Psoas muscle (tissue), 8 donors: ENCODE data around the gene POLN. TPM values are rescaled to one million over a fixed set of nuclear protein-coding genes. Genes with fewer than 3 reads are reported as not detected.

Experiments
- ATAC-seq, 4 donors: fragments of 200-7000 bp; cut with Tn5 transposase; one replicate each; pipeline ENCODE4 v1.9.1; 2020; ENCODE audit warnings: moderate library complexity in 3 of 4, mild to moderate bottlenecking in 2 of 4
- DNase-seq, 2 donors: peaks; one replicate each; pipeline ENCODE4 v3.0.0-alpha.2; 2020
- H3K27ac ChIP-seq: fragments of 200-600 bp; one replicate; pipeline ENCODE4 v1.8.0; 2022
- H3K27me3 ChIP-seq, 3 donors: fragments of 200-600 bp in 1 of 3; one replicate each; pipeline versions ENCODE4 v1.6.1 to v1.8.0; 2013 to 2022; ENCODE audit warnings: low read length in 2 of 3, mild to moderate bottlenecking in 2 of 3, moderate library complexity in 1 of 3; ENCODE audit not compliant: insufficient read depth in 3 of 3
- H3K36me3 ChIP-seq, 2 donors: fragments of 200-600 bp in 1 of 2; one replicate each; pipeline versions ENCODE4 v1.6.1 to v1.8.0; 2013 to 2022; ENCODE audit warnings: low read depth in 1 of 2, mild to moderate bottlenecking in 1 of 2, moderate library complexity in 1 of 2; ENCODE audit not compliant: insufficient read depth in 1 of 2
- H3K4me1 ChIP-seq: fragments of 200-600 bp; one replicate; pipeline ENCODE4 v1.8.0; 2022
- H3K4me3 ChIP-seq: fragments of 200-600 bp; one replicate; pipeline ENCODE4 v1.8.0; 2022; ENCODE audit warnings: mild to moderate bottlenecking
- H3K9me3 ChIP-seq: fragments of 200-600 bp; one replicate; pipeline ENCODE4 v1.8.0; 2022
- CTCF ChIP-seq: fragments of 200-600 bp; IDR thresholded peaks from one replicate; pipeline ENCODE4 v1.8.0; 2022; ENCODE audit warnings: antibody characterized with exemption
- WGBS, 3 donors: extraction: QIAGEN DNeasy Blood & Tissue Kit; methylation state at CpG; one replicate each; pipeline versions ENCODE4 v1.1.6 to v1.1.7; 2013; 5-methylcytosine and 5-hydroxymethylcytosine counted together
- intact Hi-C, 2 donors: fragments of 100-400 bp; cut with DNase I; formaldehyde crosslinking; loops; one replicate each; pipeline versions ENCODE4 v1.11.0 to v1.14.2; 2022
- polyA plus RNA-seq, 3 donors: library from polyadenylated mRNA; stranded (reverse); fragments of 200-250 nt; gene quantifications; one replicate each; pipeline ENCODE4 v1.2.3, GENCODE V29; 2013
- total RNA-seq, 4 donors: library from RNA; stranded (reverse); fragmentation: NEBNext Ultra II Directional in 2 of 4; extraction: Animal tissue kit (Norgen Biotek cat#: 25700) in 2 of 4; gene quantifications; one replicate each; pipeline versions ENCODE4 v1.2.1 to v1.2.4, GENCODE V29; 2021 to 2023
- donor health status: healthy with polysubstance abuse.
- donor health status: DM: no; HTN: no; CAD: no; lungs with moderate emphysema.
- donor health status: Bipolar disorder and iron deficiency.
- donor health status: healthy.
- donor health status: DM: yes; HTN: yes; CAD: no.
- donor health status: DM: no; HTN: no; CAD: no.
- donor health status: DM: no; HTN: no; CAD: no.
- donor health status: DM: yes; HTN: yes; CAD: no.

Gene POLN
- total and polyA plus RNA-seq, 7 donors = 0.44 to 3.0 (median 0.95) TPM

- Histone ChIP-seq H3K36me3 (peaks cover 0 to 64% of the 10 kb centered on the region in 2 donors), H3K9me3 (no peaks in the 10 kb centered on the region), H3K4me3 (no peak overlapping the region), H3K27me3 (no peaks in the 10 kb centered on the region), H3K27ac (peak overlapping the region; percentile 60), H3K4me1 (peaks cover 60% of the 10 kb centered on the region)
- intact Hi-C loops = no loop called here
- ATAC-seq = peak in 2 of 4 donors; percentile 32 to 41
- WGBS, 3 donors = 23 to 30% (median 29%) methylated on average over 6 to 8 of the region's 8 CpGs
- peak; percentile 59 to 79 for DNase-seq
- no peak for TF ChIP-seq CTCF
These were observed 14.3 kb upstream of the POLN start for GRCh38 chr4:2256156-2256731.

GRCh38 chr4:2255501-2256155, 13.7 kb upstream of the POLN start:
- DNase-seq (peak; percentile 25 to 64), ATAC-seq (peak in 2 of 4 donors; percentile 10 to 33)
- Histone ChIP-seq H3K27ac (peak overlapping the region; percentile 60), H3K27me3 (no peaks in the 10 kb centered on the region), H3K36me3 (peaks cover 0 to 71% of the 10 kb centered on the region in 2 donors), H3K4me3 (no peak overlapping the region), H3K4me1 (peaks cover 59% of the 10 kb centered on the region), H3K9me3 (no peaks in the 10 kb centered on the region)
- intact Hi-C loops = no loop called here
- TF ChIP-seq CTCF = no peak
- 23 to 37% (median 28%) methylated on average over 18 of the region's 18 CpGs for WGBS, 3 donors

DNA sequence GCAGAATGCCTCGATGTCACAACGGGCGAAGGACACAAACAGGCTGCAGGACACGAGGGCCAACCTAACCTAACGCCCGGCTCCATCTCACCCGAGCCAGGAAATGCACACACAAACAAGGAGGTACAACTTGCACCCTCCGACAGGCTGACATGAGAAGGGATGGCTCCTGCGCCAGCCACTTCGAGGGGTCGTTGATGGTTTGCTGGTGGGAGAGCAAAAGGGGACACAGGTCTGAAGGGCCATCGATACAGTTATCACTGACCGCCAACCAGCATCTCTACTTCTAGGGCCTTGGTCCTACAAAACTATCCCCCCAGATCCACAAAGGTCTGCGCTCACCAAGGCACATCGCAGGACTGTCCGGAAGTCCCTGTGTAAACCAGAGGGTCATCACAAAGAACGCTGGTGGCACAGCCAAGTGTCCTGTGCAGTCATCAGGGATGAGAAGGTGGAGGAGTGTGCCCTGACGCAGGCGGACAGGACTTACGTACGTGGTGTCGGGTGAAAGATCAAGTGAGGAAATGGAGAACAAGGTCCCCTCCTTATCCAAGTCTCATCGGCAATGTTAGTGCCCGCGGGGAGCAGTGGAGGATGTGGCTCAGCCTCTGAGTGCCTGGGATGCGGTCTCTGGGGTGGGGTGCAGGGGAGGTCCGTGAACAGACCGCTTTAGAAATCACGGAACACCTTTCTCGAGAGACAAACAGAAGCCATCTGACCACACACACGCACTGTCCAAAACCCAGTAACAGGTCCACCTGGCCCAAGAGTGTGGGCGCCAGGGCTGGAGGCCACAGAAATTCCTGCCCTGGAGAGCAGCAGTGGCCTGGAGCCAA, 13.0 kb upstream of the POLN start:
- peak overlapping the region; percentile 39 for H3K27ac ChIP-seq

More for the DNA sequence above, 13.0 kb upstream of the POLN start:
- Histone ChIP-seq H3K4me3 (no peak overlapping the region), H3K27me3 (no peaks in the 10 kb centered on the region), H3K9me3 (no peaks in the 10 kb centered on the region), H3K4me1 (peaks cover 52% of the 10 kb centered on the region), H3K36me3 (peaks cover 0 to 78% of the 10 kb centered on the region in 2 donors)
- intact Hi-C loops = no loop called here
- ATAC-seq (peak in 2 of 4 donors; percentile 2 to 3), DNase-seq (peak in 1 of 2 donors; percentile 47)
- 74 to 83% (median 75%) methylated on average over 32 of the region's 32 CpGs for WGBS, 3 donors
- no peak for TF ChIP-seq CTCF
